ENCODE results near the gene EFR3B. TPM values are rescaled to one million over a fixed set of nuclear protein-coding genes. Genes with fewer than 3 reads are reported as not detected.

The EFR3B gene
- total RNA-seq, 1 donor from 2014 or later = 17.2 TPM

GRCh38 chr2:25088817-25089516 lies 47.1 kb downstream of the EFR3B start:
- Histone ChIP-seq H3K4me3 (no peak overlapping the region), H3K9me3 (ENCODE audit: low read depth) (no peaks in the 10 kb centered on the region), H4K20me1 (ENCODE audit: low read depth) (peaks cover 16% of the 10 kb centered on the region), H3K79me2 (ENCODE audit: low read depth) (peaks cover 33% of the 10 kb centered on the region), H3K4me2 (peak overlapping the region; percentile 71), H3K9ac (no peak overlapping the region), H3K27ac (peak overlapping the region; percentile 75), H3K36me3 (no peaks in the 10 kb centered on the region), H2AFZ (replicated peaks) (no peak overlapping the region), H3F3A (ENCODE audit: low read depth) (peaks cover 19% of the 10 kb centered on the region), H3K4me1 (peaks cover 36% of the 10 kb centered on the region), H3K27me3 (no peaks in the 10 kb centered on the region)
- H3K27ac Mint-ChIP-seq = peak overlapping the region; percentile 89
- peaks cover 16% of the 10 kb centered on the region for H3K36me3 Mint-ChIP-seq
- no peaks in the 10 kb centered on the region for H3K9me3 Mint-ChIP-seq
- H3K4me3 Mint-ChIP-seq = no peak overlapping the region
- peaks cover 28% of the 10 kb centered on the region for H3K4me1 Mint-ChIP-seq
- H3K27me3 Mint-ChIP-seq (ENCODE audit: insufficient read depth, low read depth) = peaks cover 6% of the 10 kb centered on the region
- peak; percentile 17 for DNase-seq (ENCODE audit: low spot score)
- TF ChIP-seq EZH2phosphoT487 (IDR thresholded peaks at IDR 0.05) = no peak
- TF ChIP-seq EZH2 (IDR thresholded peaks at IDR 0.05) = no peak
- TF ChIP-seq CTCF (IDR thresholded peaks at IDR 0.05) = no peak

GRCh38 chr2:25089605-25090315 lies 47.9 kb downstream of the EFR3B start:
- H3K36me3 ChIP-seq = no peaks in the 10 kb centered on the region
- H2AFZ ChIP-seq (replicated peaks) = no peak overlapping the region
- no peak overlapping the region for H3K4me3 Mint-ChIP-seq
- H3K9me3 ChIP-seq (ENCODE audit: low read depth) = no peaks in the 10 kb centered on the region
- H3K79me2 ChIP-seq (ENCODE audit: low read depth) = peaks cover 33% of the 10 kb centered on the region
- no peaks in the 10 kb centered on the region for H3K9me3 Mint-ChIP-seq
- peaks cover 19% of the 10 kb centered on the region for H3K36me3 Mint-ChIP-seq
- peaks cover 8% of the 10 kb centered on the region for H3K27me3 Mint-ChIP-seq (ENCODE audit: insufficient read depth, low read depth)
- no peak overlapping the region for H3K27ac Mint-ChIP-seq
- DNase-seq (ENCODE audit: low spot score) = peak; percentile 83
- TF ChIP-seq EZH2phosphoT487 (IDR thresholded peaks at IDR 0.05) (peak; percentile 39), CTCF (IDR thresholded peaks at IDR 0.05) (no peak)
- peak overlapping the region; percentile 2 for H3K4me3 ChIP-seq
- peaks cover 19% of the 10 kb centered on the region for H3F3A ChIP-seq (ENCODE audit: low read depth)
- H3K27me3 ChIP-seq = no peaks in the 10 kb centered on the region
- peak overlapping the region; percentile 71 for H3K4me2 ChIP-seq
- H3K27ac ChIP-seq = peak overlapping the region; percentile 75
- H4K20me1 ChIP-seq (ENCODE audit: low read depth) = peaks cover 14% of the 10 kb centered on the region
- peaks cover 28% of the 10 kb centered on the region for H3K4me1 Mint-ChIP-seq
- peaks cover 36% of the 10 kb centered on the region for H3K4me1 ChIP-seq
- H3K9ac ChIP-seq = no peak overlapping the region

GRCh38 chr2:25090801-25091200 lies 48.9 kb downstream of the EFR3B start:
- Histone ChIP-seq H3K36me3 (peaks cover 4% of the 10 kb centered on the region), H3K9ac (no peak overlapping the region), H3K9me3 (ENCODE audit: low read depth) (no peaks in the 10 kb centered on the region), H3K4me3 (no peak overlapping the region), H2AFZ (replicated peaks) (no peak overlapping the region), H4K20me1 (ENCODE audit: low read depth) (peaks cover 14% of the 10 kb centered on the region), H3K27me3 (no peaks in the 10 kb centered on the region), H3K4me2 (peak overlapping the region; percentile 71), H3F3A (ENCODE audit: low read depth) (peaks cover 19% of the 10 kb centered on the region), H3K27ac (peak overlapping the region; percentile 18), H3K4me1 (peaks cover 36% of the 10 kb centered on the region), H3K79me2 (ENCODE audit: low read depth) (peaks cover 31% of the 10 kb centered on the region)
- H3K4me3 Mint-ChIP-seq = no peak overlapping the region
- no peaks in the 10 kb centered on the region for H3K9me3 Mint-ChIP-seq
- no peak overlapping the region for H3K27ac Mint-ChIP-seq
- peaks cover 26% of the 10 kb centered on the region for H3K36me3 Mint-ChIP-seq
- no peak for TF ChIP-seq CTCF (IDR thresholded peaks at IDR 0.05)
- no peak for TF ChIP-seq EZH2 (IDR thresholded peaks at IDR 0.05)
- TF ChIP-seq EZH2phosphoT487 (IDR thresholded peaks at IDR 0.05) = no peak
- no peak for DNase-seq (ENCODE audit: low spot score)
- peaks cover 8% of the 10 kb centered on the region for H3K27me3 Mint-ChIP-seq (ENCODE audit: insufficient read depth, low read depth)
- peaks cover 28% of the 10 kb centered on the region for H3K4me1 Mint-ChIP-seq

All from neural progenitor cell (in vitro differentiated cells).